HepG2 (cell line): ENCODE results near the gene CKLF. TPM values are rescaled to one million over a fixed set of nuclear protein-coding genes. Genes with fewer than 3 reads are reported as not detected.

Experiments
- ERF ChIP-seq: IDR thresholded peaks from 2 replicates; pipeline ENCODE4 v1.6.1; 2018; ENCODE audit warnings: missing biosample characterization, missing genetic modification reagents
- HDAC2 ChIP-seq: sonication (generic); formaldehyde crosslinking; IDR thresholded peaks from 2 replicates; pipeline ENCODE4 v1.4.0; 2020; ENCODE audit warnings: missing genetic modification reagents
- JUND ChIP-seq: sonication (generic); formaldehyde crosslinking; IDR thresholded peaks from 2 replicates; pipeline ENCODE4 v1.8.0; 2022; ENCODE audit warnings: mild to moderate bottlenecking, missing genetic modification reagents
- LCORL ChIP-seq, 2 experiments: fragments of 450-650 bp in 1 of 2; sonication (generic) in 1 of 2; formaldehyde crosslinking in 1 of 2; IDR thresholded peaks; 2 replicates each; pipeline versions ENCODE4 v1.5.0 to v1.6.1; 2017 to 2020; ENCODE audit warnings: antibody characterized with exemption in 1 of 2, missing genetic modification reagents in 1 of 2
- MIER3 ChIP-seq: IDR thresholded peaks from 2 replicates; pipeline ENCODE4 v1.6.1; 2016; ENCODE audit warnings: missing compliant biosample characterization, borderline replicate concordance
- NR2F1 ChIP-seq, 2 experiments: fragments of 450-650 bp in 1 of 2; formaldehyde crosslinking in 1 of 2; IDR thresholded peaks; 2 replicates each; pipeline versions ENCODE4 v1.5.0 to v1.6.1; 2016 to 2020; ENCODE audit warnings: mild to moderate bottlenecking in 1 of 2, missing compliant biosample characterization in 1 of 2, missing genetic modification reagents in 1 of 2, moderate library complexity in 1 of 2
- RCOR2 ChIP-seq: IDR thresholded peaks from 2 replicates; pipeline ENCODE4 v1.6.1; 2016; ENCODE audit warnings: missing biosample characterization, missing genetic modification reagents
- REPIN1 ChIP-seq: sonication (generic); formaldehyde crosslinking; IDR thresholded peaks from 2 replicates; pipeline ENCODE4 v1.8.0; 2022; ENCODE audit warnings: missing genetic modification reagents, low read depth, mild to moderate bottlenecking, borderline replicate concordance
- SMYD3 ChIP-seq: sonication (generic); formaldehyde crosslinking; IDR thresholded peaks from 2 replicates; pipeline ENCODE4 v1.8.1; 2023; ENCODE audit warnings: mild to moderate bottlenecking, missing genetic modification reagents
- SNAPC2 ChIP-seq: sonication (generic); formaldehyde crosslinking; IDR thresholded peaks from 2 replicates; pipeline ENCODE4 v1.8.1; 2022; ENCODE audit warnings: mild to moderate bottlenecking, missing genetic modification reagents
- SP5 ChIP-seq: IDR thresholded peaks from 2 replicates; pipeline ENCODE4 v1.6.1; 2016; ENCODE audit warnings: low read depth, borderline replicate concordance
- ZBTB38 ChIP-seq: sonication (generic); formaldehyde crosslinking; IDR thresholded peaks from 2 replicates; pipeline ENCODE4 v1.5.1; 2020; ENCODE audit warnings: mild to moderate bottlenecking, missing genetic modification reagents
- ZBTB43 ChIP-seq: sonication (generic); formaldehyde crosslinking; conservative IDR thresholded peaks from 2 replicates; pipeline ENCODE4 v1.4.0; 2020; ENCODE audit warnings: missing genetic modification reagents
- ZMYM3 ChIP-seq: sonication (generic); formaldehyde crosslinking; IDR thresholded peaks from 2 replicates; pipeline ENCODE4 v1.5.1; 2020; ENCODE audit warnings: mild to moderate bottlenecking, missing genetic modification reagents
- ZNF20 ChIP-seq: sonication (generic); formaldehyde crosslinking; IDR thresholded peaks from 2 replicates; pipeline ENCODE4 v1.4.0; 2020; ENCODE audit warnings: mild to moderate bottlenecking, moderate library complexity, missing genetic modification reagents
- ZNF281 ChIP-seq: sonication (generic); formaldehyde crosslinking; IDR thresholded peaks from 2 replicates; pipeline ENCODE4 v1.4.0; 2020; ENCODE audit warnings: missing genetic modification reagents, borderline replicate concordance
- ZNF331 ChIP-seq: sonication (generic); formaldehyde crosslinking; IDR thresholded peaks from 2 replicates; pipeline ENCODE4 v1.4.0; 2020; ENCODE audit warnings: missing genetic modification reagents
- ZNF501 ChIP-seq: sonication (generic); formaldehyde crosslinking; IDR thresholded peaks from 2 replicates; pipeline ENCODE4 v1.5.1; 2020; ENCODE audit warnings: mild to moderate bottlenecking, moderate library complexity, missing genetic modification reagents
- ZNF510 ChIP-seq: sonication (generic); formaldehyde crosslinking; IDR thresholded peaks from 2 replicates; pipeline ENCODE4 v1.4.0; 2020; ENCODE audit warnings: low read depth, mild to moderate bottlenecking, missing genetic modification reagents
- ZNF7 ChIP-seq: IDR thresholded peaks from 2 replicates; pipeline ENCODE4 v1.6.1; 2016; ENCODE audit warnings: missing biosample characterization, missing genetic modification reagents
- polyA plus RNA-seq, 8 experiments: library from polyadenylated mRNA; depleted of rRNA in 3 of 8; stranded (reverse) in 7 of 8; unstranded in 1 of 8; fragments of >200 nt; fragmentation: Illumina TruSeq in 4 of 8; extraction: Trizol in 4 of 8; gene quantifications; 2 replicates each; pipeline versions ENCODE4 v1.2.1 to v1.2.3, GENCODE V29; 2011 to 2016; ENCODE audit warnings: low read depth in 4 of 8, missing spikeins in 1 of 8, mixed read lengths in 1 of 8; ENCODE audit not compliant: insufficient read depth in 1 of 8
- total RNA-seq, 5 experiments: library from RNA; depleted of rRNA; stranded (reverse); fragments of >200 nt; fragmentation: Illumina TruSeq; extraction: Trizol; gene quantifications; 2 replicates each; pipeline ENCODE4 v1.2.3, GENCODE V29; 2016; ENCODE audit warnings: low read depth in 1 of 5
- TF ChIP-seq, protein P1 (sequence below): sonication (generic); formaldehyde crosslinking; IDR thresholded peaks from 2 replicates; pipeline ENCODE4 v1.4.0; 2020; ENCODE audit warnings: missing genetic modification reagents

CKLF gene
- total and polyA plus RNA-seq, 2 of the 13 experiments (the other 11 are each of a cell fraction or from before 2014, with no cell fraction given) = 120 to 167 TPM

DNA sequence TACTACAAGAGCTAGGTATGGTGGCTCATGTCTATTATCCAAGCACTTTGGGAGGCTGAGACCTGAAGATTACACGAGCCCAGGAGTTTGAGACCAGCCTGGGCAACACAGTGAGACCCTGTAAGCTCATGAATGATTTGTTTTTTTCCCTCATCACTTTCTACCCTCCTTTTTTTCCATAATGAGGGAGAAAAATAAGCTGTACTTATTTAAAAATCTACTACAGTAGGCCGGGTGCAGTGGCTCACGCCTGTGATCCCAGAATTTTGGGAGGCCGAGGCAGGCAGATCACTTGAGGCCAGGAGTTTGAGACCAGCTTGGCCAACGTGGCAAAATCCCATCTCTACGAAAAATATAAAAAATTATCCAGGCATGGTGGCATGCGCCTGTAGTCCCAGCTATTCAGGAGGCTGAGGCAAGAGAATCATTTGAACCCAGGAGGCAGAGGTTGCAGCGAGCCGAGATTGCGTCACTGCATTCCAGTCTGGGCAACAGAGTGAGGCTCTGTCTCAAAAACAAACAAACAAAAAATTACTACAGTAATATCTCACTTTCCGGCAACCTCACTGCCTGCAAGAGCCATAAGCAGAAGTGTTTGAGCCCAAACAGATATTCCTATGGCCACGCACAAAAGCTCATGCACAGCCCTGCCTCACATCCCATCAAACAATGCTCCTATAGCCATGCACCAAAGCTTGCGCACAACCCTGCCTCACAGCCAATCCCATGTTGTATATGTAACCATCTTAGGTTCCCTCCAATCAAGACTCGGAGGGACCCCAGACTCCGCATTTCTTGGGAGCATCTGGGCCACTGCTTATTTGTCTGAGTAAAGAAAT lies 39.9 kb upstream of the CKLF start (continued):
- TF ChIP-seq ZNF281 (CRISPR knock-in tag) (no peak), ZNF331 (CRISPR knock-in tag) (peak; percentile 10; the same call in 1 of the 2 replicates), SMYD3 (no peak), SNAPC2 (CRISPR knock-in tag) (no peak), ZNF20 (CRISPR knock-in tag) (no peak), ZBTB38 (CRISPR knock-in tag) (0 out of 2 replicates have a peak, but pooled peaks have one; percentile 18), JUND (CRISPR knock-in tag) (peak; percentile 43; the same call in 1 of the 2 replicates), REPIN1 (CRISPR knock-in tag) (0 out of 2 replicates have a peak, but pooled peaks have one; percentile 31), ZNF7 (CRISPR knock-in tag) (peak; percentile 78; the same call in 1 of the 2 replicates), RCOR2 (CRISPR knock-in tag) (peak; percentile 62; the same call in 1 of the 2 replicates), ZBTB43 (0 out of 2 replicates have a peak, but pooled peaks have one; percentile 31), ZNF510 (CRISPR knock-in tag) (0 out of 2 replicates have a peak, but pooled peaks have one; percentile 14), HDAC2 (CRISPR knock-in tag) (peak; percentile 52; the same call in 1 of the 2 replicates), NR2F1 (CRISPR knock-in tag; IDR thresholded peaks at IDR 0.05) (0 out of 4 replicates have a peak, but pooled peaks of 1 of the 2 experiments have one; percentile 30), LCORL (IDR thresholded peaks at IDR 0.05) (no peak), LCORL (CRISPR knock-in tag; IDR thresholded peaks at IDR 0.05) (peak; percentile 88; the same call in 1 of the 2 replicates), MIER3 (peak; percentile 14; the same call in 1 of the 2 replicates), SP5 (0 out of 2 replicates have a peak, but pooled peaks have one; percentile 45), ZNF501 (CRISPR knock-in tag) (peak; percentile 65; the same call in 1 of the 2 replicates), ZMYM3 (CRISPR knock-in tag) (peak; percentile 96), ERF (CRISPR knock-in tag) (0 out of 2 replicates have a peak, but pooled peaks have one; percentile 17)
- TF ChIP-seq, protein P1, sequence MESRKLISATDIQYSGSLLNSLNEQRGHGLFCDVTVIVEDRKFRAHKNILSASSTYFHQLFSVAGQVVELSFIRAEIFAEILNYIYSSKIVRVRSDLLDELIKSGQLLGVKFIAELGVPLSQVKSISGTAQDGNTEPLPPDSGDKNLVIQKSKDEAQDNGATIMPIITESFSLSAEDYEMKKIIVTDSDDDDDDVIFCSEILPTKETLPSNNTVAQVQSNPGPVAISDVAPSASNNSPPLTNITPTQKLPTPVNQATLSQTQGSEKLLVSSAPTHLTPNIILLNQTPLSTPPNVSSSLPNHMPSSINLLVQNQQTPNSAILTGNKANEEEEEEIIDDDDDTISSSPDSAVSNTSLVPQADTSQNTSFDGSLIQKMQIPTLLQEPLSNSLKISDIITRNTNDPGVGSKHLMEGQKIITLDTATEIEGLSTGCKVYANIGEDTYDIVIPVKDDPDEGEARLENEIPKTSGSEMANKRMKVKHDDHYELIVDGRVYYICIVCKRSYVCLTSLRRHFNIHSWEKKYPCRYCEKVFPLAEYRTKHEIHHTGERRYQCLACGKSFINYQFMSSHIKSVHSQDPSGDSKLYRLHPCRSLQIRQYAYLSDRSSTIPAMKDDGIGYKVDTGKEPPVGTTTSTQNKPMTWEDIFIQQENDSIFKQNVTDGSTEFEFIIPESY (CRISPR knock-in tag) = peak; percentile 47; the same call in 1 of the 2 replicates
